ENCODE data around the gene MYOG. TPM values are rescaled to one million over a fixed set of nuclear protein-coding genes. Genes with fewer than 3 reads are reported as not detected.
A peak's percentile ranks its signal among the peaks of the same experiment; 100 is the strongest.

The MYOG gene
- total and polyA plus RNA-seq, 2 of the 4 experiments (the other 2 are of a cell fraction), result not detected

DNA sequence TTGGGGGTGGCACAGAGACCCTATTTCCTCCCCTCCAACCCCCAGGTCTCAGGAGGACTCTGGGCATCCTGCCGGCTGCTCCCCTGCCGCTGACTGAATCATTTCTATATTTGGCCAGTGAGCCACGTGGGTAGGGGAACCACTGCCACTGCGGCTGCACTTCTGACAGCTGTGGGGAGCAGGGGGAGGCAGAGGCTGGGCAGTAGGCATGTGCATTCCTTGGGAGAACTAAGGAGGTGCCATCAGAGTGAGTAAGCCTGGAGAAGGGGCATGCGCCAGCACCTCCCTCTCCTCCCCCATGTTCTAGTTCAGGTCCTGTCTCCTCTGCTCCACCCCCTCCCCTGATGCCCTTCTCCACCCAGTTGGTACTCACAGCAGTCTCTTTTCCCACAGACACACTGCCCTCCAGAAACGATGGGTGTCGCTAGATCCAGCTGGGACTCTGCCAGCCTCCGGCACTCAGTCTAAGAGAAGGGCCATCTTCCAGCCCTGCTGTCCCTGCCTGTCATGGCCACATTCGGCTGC lies 47.5 kb downstream of the MYOG start:
- ATAC-seq (ENCODE audit: low read depth), result peak; percentile 83
- CTCF ChIA-PET, result interaction anchor here (0.9 to 7.2 kb wide), 11 partner anchors 9 to 229 kb away, joined by 3 to 49 read pairs (median 7); no protein-coding TSS in a partner anchor
- H3K4me3 ChIP-seq (ENCODE audit: insufficient read depth, low read depth, low read length), result no peak overlapping the region

More for the DNA sequence above, 47.5 kb downstream of the MYOG start:
- Histone ChIP-seq H3K14ac (replicated peaks; ENCODE audit: low read depth, low read length) (no peak overlapping the region), H3K9me3 (ENCODE audit: control insufficient read depth, insufficient read depth, low read length) (no peaks in the 10 kb centered on the region), H2BK20ac (ENCODE audit: low read depth, low read length) (no peak overlapping the region), H4K5ac (ENCODE audit: low read depth, low read length) (no peak overlapping the region), H3K23ac (ENCODE audit: low read depth, low read length) (no peak overlapping the region), H2AK5ac (ENCODE audit: low read depth, low read length) (peak overlapping the region; percentile 76; the same call in 1 of the 2 replicates), H4K8ac (ENCODE audit: low read depth in 2 of 2, low read length in 2 of 2) (no peak overlapping the region), H3K27me3 (ENCODE audit: control insufficient read depth, insufficient read depth, low read length) (no peaks in the 10 kb centered on the region), H3K27ac (ENCODE audit: insufficient read depth, low read length) (no peak overlapping the region), H3K79me1 (ENCODE audit: low read depth in 1 of 2, low read length in 2 of 2) (peaks cover 0 to 7% of the 10 kb centered on the region in 2 experiments; a peak in 2 of 4 replicates), H4K20me1 (ENCODE audit: insufficient read depth, low read length) (peaks cover 21% of the 10 kb centered on the region), H3K56ac (ENCODE audit: extremely low read depth, insufficient read depth, low read length) (no peak overlapping the region), H2BK5ac (ENCODE audit: low read depth, low read length, poor library complexity, severe bottlenecking) (no peak overlapping the region), H3K9ac (ENCODE audit: low read depth, low read length) (no peak overlapping the region), H4K91ac (ENCODE audit: insufficient read depth, low read depth, low read length) (no peak overlapping the region; the same call in 1 of the 2 replicates), H2BK120ac (ENCODE audit: low read depth, low read length) (no peak overlapping the region), H3K4me2 (ENCODE audit: low read depth, low read length) (peak overlapping the region; percentile 4), H3K9me1 (ENCODE audit: insufficient read depth, low read length) (0 out of 2 replicates have a peak, but pooled peaks cover 5% of the 10 kb centered on the region), H2BK15ac (ENCODE audit: low read depth, low read length) (peak overlapping the region; percentile 13; the same call in 1 of the 3 replicates), H3K36me3 (ENCODE audit: control insufficient read depth, insufficient read depth, low read length) (0 out of 2 replicates have a peak, but pooled peaks cover under 1% of the 10 kb centered on the region), H2AFZ (replicated peaks; ENCODE audit: low read length, poor library complexity) (peak overlapping the region; percentile 80), H3K4ac (ENCODE audit: low read depth, low read length) (peak overlapping the region; percentile 40; the same call in 1 of the 2 replicates), H3K4me1 (ENCODE audit: control insufficient read depth, insufficient read depth, low read length) (peaks cover 25% of the 10 kb centered on the region), H3K18ac (ENCODE audit: low read depth, low read length) (no peak overlapping the region), H2AK9ac (replicated peaks; ENCODE audit: low read depth, low read length, poor library complexity) (peak overlapping the region; percentile 79)
- intact Hi-C loops (cut with micrococcal nuclease) (loop anchor here (5.0 to 10.0 kb wide), 3 partner anchors 79 to 447 kb away; no protein-coding TSS in a partner anchor), in situ Hi-C loops (cut with MboI; ENCODE audit: low sequenced_read_pairs) (loop anchor here (5.0 kb wide), 1 partner anchor 179 kb away; no protein-coding TSS in a partner anchor), dilution Hi-C loops (cut with HindIII; ENCODE audit: low sequenced_read_pairs, unreplicated experiment) (no loop called here)
- DNase-seq, result peak; percentile 78
- TF ChIP-seq, protein P1, sequence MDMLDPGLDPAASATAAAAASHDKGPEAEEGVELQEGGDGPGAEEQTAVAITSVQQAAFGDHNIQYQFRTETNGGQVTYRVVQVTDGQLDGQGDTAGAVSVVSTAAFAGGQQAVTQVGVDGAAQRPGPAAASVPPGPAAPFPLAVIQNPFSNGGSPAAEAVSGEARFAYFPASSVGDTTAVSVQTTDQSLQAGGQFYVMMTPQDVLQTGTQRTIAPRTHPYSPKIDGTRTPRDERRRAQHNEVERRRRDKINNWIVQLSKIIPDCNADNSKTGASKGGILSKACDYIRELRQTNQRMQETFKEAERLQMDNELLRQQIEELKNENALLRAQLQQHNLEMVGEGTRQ (IDR thresholded peaks at IDR 0.05; ENCODE audit: low read depth, low read length), result peak; percentile 87
- TF ChIP-seq BHLHE40 (IDR thresholded peaks at IDR 0.05; ENCODE audit: low read depth, low read length) (peak; percentile 78), MXI1 (IDR thresholded peaks at IDR 0.05; ENCODE audit: borderline replicate concordance, low read depth, low read length) (peak; percentile 97), RCOR1 (IDR thresholded peaks at IDR 0.05; ENCODE audit: insufficient replicate concordance, low read length) (no peak)
- TF ChIP-seq, protein P2, sequence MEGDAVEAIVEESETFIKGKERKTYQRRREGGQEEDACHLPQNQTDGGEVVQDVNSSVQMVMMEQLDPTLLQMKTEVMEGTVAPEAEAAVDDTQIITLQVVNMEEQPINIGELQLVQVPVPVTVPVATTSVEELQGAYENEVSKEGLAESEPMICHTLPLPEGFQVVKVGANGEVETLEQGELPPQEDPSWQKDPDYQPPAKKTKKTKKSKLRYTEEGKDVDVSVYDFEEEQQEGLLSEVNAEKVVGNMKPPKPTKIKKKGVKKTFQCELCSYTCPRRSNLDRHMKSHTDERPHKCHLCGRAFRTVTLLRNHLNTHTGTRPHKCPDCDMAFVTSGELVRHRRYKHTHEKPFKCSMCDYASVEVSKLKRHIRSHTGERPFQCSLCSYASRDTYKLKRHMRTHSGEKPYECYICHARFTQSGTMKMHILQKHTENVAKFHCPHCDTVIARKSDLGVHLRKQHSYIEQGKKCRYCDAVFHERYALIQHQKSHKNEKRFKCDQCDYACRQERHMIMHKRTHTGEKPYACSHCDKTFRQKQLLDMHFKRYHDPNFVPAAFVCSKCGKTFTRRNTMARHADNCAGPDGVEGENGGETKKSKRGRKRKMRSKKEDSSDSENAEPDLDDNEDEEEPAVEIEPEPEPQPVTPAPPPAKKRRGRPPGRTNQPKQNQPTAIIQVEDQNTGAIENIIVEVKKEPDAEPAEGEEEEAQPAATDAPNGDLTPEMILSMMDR (conservative IDR thresholded peaks at IDR 0.05; ENCODE audit: low read depth, low read length), result peak; percentile 24; the same call in 1 of the 2 replicates
- no TSS peak for BruUV-seq (replicated peaks)
- WGBS, 2 experiments (ENCODE audit: extremely low coverage in 2 of 2, insufficient read length in 1 of 2), result 41% methylated on average over 2 of the region's 9 CpGs; no CpG with 5 or more reads in 1 of the 2 experiments
- POLR2A ChIA-PET (ENCODE audit: unreplicated experiment), result no interaction called here

All from IMR-90 (cell line).